B cell (primary cell): Measurements from ENCODE around the gene SCART1. TPM values are rescaled to one million over a fixed set of nuclear protein-coding genes. Genes with fewer than 3 reads are reported as not detected.
"Not testable (repeated sequence)": the region's sequence is repeated elsewhere in the genome, so short reads cannot be mapped to it uniquely, and the experiment has no call there.

Experiments
- ATAC-seq: fragments of 200-7000 bp; cut with Tn5 transposase; one replicate; pipeline ENCODE4 v1.10.0; 2021; ENCODE audit warnings: low read depth, mild to moderate bottlenecking, moderate number of reproducible peaks, moderate library complexity
- CTCF ChIA-PET: fragments of 350-600 bp; sonication (Branson Sonifier 250); formaldehyde crosslinking; loops from one replicate; lab custom pipeline; 2021; ENCODE audit warnings: antibody characterized with exemption, inconsistent platforms; lab: Charles Lee
- POLR2A ChIA-PET: fragments of 350-600 bp; sonication (Branson Sonifier 250); formaldehyde crosslinking; loops from one replicate; lab custom pipeline; 2021; ENCODE audit warnings: antibody characterized with exemption; lab: Charles Lee
- DNase-seq: peaks from one replicate; pipeline ENCODE4 v3.0.0; 2013
- H2AFZ ChIP-seq: 2 replicates; pipeline ENCODE4 v1.6.1; 2012; ENCODE audit warnings: mild to moderate bottlenecking, low read depth, low read length; ENCODE audit not compliant: insufficient read depth, poor library complexity, severe bottlenecking
- H3K27ac ChIP-seq, 2 donors: 1 replicate in 1 of 2; 2 replicates in 1 of 2; pipeline ENCODE4 v1.5.1; 2012 to 2013; ENCODE audit warnings: low read length in 2 of 2, mild to moderate bottlenecking in 2 of 2, moderate library complexity in 1 of 2
- H3K27me3 ChIP-seq, 4 experiments: fragments of 200-600 bp in 1 of 4; sonication (generic) in 1 of 4; replicated peaks in 1 of 4; 1 replicate in 2 of 4; 2 replicates in 2 of 4; pipeline versions ENCODE4 v1.6.1 to v1.7.0; 2013 to 2016; ENCODE audit warnings: low read length in 3 of 4, mild to moderate bottlenecking in 2 of 4, mixed read lengths in 1 of 4, moderate library complexity in 1 of 4; ENCODE audit not compliant: insufficient read depth in 4 of 4, control insufficient read depth in 3 of 4; ENCODE audit errors: control extremely low read depth in 1 of 4
- H3K36me3 ChIP-seq, 2 experiments: replicated peaks in 1 of 2; 1 replicate in 1 of 2; 2 replicates in 1 of 2; pipeline versions ENCODE4 v1.6.1 to v1.7.1; 2013; ENCODE audit warnings: low read length in 1 of 2; ENCODE audit not compliant: insufficient read depth in 2 of 2, control insufficient read depth in 1 of 2; ENCODE audit errors: control extremely low read depth in 1 of 2, extremely low read depth in 1 of 2
- H3K4me1 ChIP-seq, 2 donors: fragments of 200-600 bp in 1 of 2; sonication (generic) in 1 of 2; 1 replicate in 1 of 2; 2 replicates in 1 of 2; pipeline versions ENCODE4 v1.5.1 to v1.6.1; 2013 to 2017; ENCODE audit warnings: low read length in 2 of 2; ENCODE audit not compliant: control insufficient read depth in 2 of 2, insufficient read depth in 2 of 2
- H3K4me2 ChIP-seq: replicated peaks from 2 replicates; pipeline ENCODE3; 2012; ENCODE audit warnings: mild to moderate bottlenecking, low read depth, low read length; ENCODE audit not compliant: poor library complexity, severe bottlenecking
- H3K4me3 ChIP-seq, 5 experiments: fragments of 200-600 bp in 1 of 5; sonication (generic) in 1 of 5; 1 replicate in 3 of 5; 2 replicates in 2 of 5; pipeline versions ENCODE4 v1.5.1 to v1.7.0; 2011 to 2016; ENCODE audit warnings: low read length in 4 of 5, mild to moderate bottlenecking in 4 of 5, low read depth in 2 of 5, control low read depth in 1 of 5, moderate library complexity in 1 of 5; ENCODE audit not compliant: insufficient read depth in 1 of 5; ENCODE audit errors: control extremely low read depth in 1 of 5, extremely low read depth in 1 of 5
- H3K79me2 ChIP-seq: fragments of 200-600 bp; sonication (generic); one replicate; pipeline ENCODE4 v1.6.0; 2016; ENCODE audit warnings: low read length; ENCODE audit not compliant: control insufficient read depth, insufficient read depth
- H3K9ac ChIP-seq: fragments of 200-600 bp; sonication (generic); 2 replicates; pipeline ENCODE4 v1.6.1; 2017; ENCODE audit warnings: mild to moderate bottlenecking, low read length, moderate library complexity
- H3K9me3 ChIP-seq, 3 donors: one replicate each; pipeline versions ENCODE4 v1.6.1 to v1.7.1; 2013; ENCODE audit warnings: low read length in 2 of 3; ENCODE audit not compliant: control insufficient read depth in 2 of 3, insufficient read depth in 1 of 3; ENCODE audit errors: control extremely low read depth in 1 of 3
- H4K20me1 ChIP-seq: 2 replicates; pipeline ENCODE4 v1.6.0; 2012; ENCODE audit warnings: mild to moderate bottlenecking, low read length; ENCODE audit not compliant: insufficient read depth, control insufficient read depth, poor library complexity, severe bottlenecking
- H3K27ac Mint-ChIP-seq: one replicate; pipeline ENCODE4 v1.8.0; 2021; ENCODE audit warnings: mixed read lengths
- H3K27me3 Mint-ChIP-seq: one replicate; pipeline ENCODE4 v1.8.0; 2021; ENCODE audit warnings: mixed read lengths
- H3K4me1 Mint-ChIP-seq: one replicate; pipeline ENCODE4 v1.8.0; 2021; ENCODE audit warnings: mixed read lengths
- H3K4me3 Mint-ChIP-seq: one replicate; pipeline ENCODE4 v1.8.0; 2021; ENCODE audit warnings: mixed read lengths
- H3K9me3 Mint-ChIP-seq: one replicate; pipeline ENCODE4 v1.8.0; 2022; ENCODE audit warnings: mixed read lengths; ENCODE audit not compliant: insufficient read depth
- CTCF ChIP-seq: fragments of 200-600 bp; IDR thresholded peaks from one replicate; pipeline ENCODE4 v1.8.0; 2022; ENCODE audit warnings: antibody characterized with exemption, mild to moderate bottlenecking
- EZH2 ChIP-seq: IDR thresholded peaks from 2 replicates; pipeline ENCODE4 v1.6.1; 2012; ENCODE audit warnings: borderline replicate concordance, low read depth, mild to moderate bottlenecking, moderate library complexity, low read length; ENCODE audit not compliant: insufficient read depth, poor library complexity, severe bottlenecking
- whole genome bisulfite sequencing: methylation state at CpG from one replicate; pipeline ENCODE4 v1.1.5; 2013; ENCODE audit warnings: missing lambda C conversion rate; ENCODE audit not compliant: insufficient coverage; 5-methylcytosine and 5-hydroxymethylcytosine counted together
- intact Hi-C: fragments of 100-400 bp; cut with micrococcal nuclease; formaldehyde crosslinking; loops from one replicate; pipeline ENCODE4 v1.10.0; 2022
- polyA plus RNA-seq: library from polyadenylated mRNA; depleted of rRNA; stranded (reverse); fragments of >200 nt; gene quantifications from 2 replicates; pipeline ENCODE4 v1.2.3, GENCODE V29; 2012
- total RNA-seq, 2 donors: library from RNA; stranded (reverse); fragments of 120-200 nt in 1 of 2; gene quantifications; 1 replicate in 1 of 2; 2 replicates in 1 of 2; pipeline versions ENCODE4 v1.2.3 to v1.2.4, GENCODE V29; 2013 to 2022

Gene SCART1
- total and polyA plus RNA-seq, 2 donors (not counting 1 experiment from before 2014, with no cell fraction given): 4.1 to 4.7 TPM

- no peak overlapping the region for H3K9ac ChIP-seq
- H3K79me2 ChIP-seq: peaks cover 20% of the 10 kb centered on the region
- peaks cover 6% of the 10 kb centered on the region for H3K4me1 Mint-ChIP-seq
- ChIA-PET CTCF (no interaction called here), POLR2A (no interaction called here)
- H2AFZ ChIP-seq: no peak overlapping the region
- peaks cover 0 to 4% (median 2%) of the 10 kb centered on the region in 4 experiments for H3K27me3 ChIP-seq
- peaks cover 2 to 5% of the 10 kb centered on the region in 2 donors for H3K4me1 ChIP-seq
- H3K27ac ChIP-seq: no peak overlapping the region
- intact Hi-C loops: no loop called here
- no peaks in the 10 kb centered on the region for H3K9me3 ChIP-seq
- ATAC-seq (peak; percentile 46), DNase-seq (peak; percentile 34)
- H4K20me1 ChIP-seq: peaks cover 37% of the 10 kb centered on the region
- peaks cover 0 to 9% of the 10 kb centered on the region in 2 experiments for H3K36me3 ChIP-seq
- WGBS: 19% methylated on average over 88 of the region's 88 CpGs
- peak overlapping the region in 1 of 5 experiments; percentile 19 for H3K4me3 ChIP-seq
- no peak overlapping the region for H3K27ac Mint-ChIP-seq
- H3K4me3 Mint-ChIP-seq: peak overlapping the region; percentile 66
- no peaks in the 10 kb centered on the region for H3K9me3 Mint-ChIP-seq
- peak overlapping the region; percentile 60 for H3K4me2 ChIP-seq
- no peaks in the 10 kb centered on the region for H3K27me3 Mint-ChIP-seq
- TF ChIP-seq EZH2: no peak
- no peak for TF ChIP-seq CTCF
Measured at GRCh38 chr10:133422807-133423771, 30.7 kb upstream of the SCART1 start.

DNA sequence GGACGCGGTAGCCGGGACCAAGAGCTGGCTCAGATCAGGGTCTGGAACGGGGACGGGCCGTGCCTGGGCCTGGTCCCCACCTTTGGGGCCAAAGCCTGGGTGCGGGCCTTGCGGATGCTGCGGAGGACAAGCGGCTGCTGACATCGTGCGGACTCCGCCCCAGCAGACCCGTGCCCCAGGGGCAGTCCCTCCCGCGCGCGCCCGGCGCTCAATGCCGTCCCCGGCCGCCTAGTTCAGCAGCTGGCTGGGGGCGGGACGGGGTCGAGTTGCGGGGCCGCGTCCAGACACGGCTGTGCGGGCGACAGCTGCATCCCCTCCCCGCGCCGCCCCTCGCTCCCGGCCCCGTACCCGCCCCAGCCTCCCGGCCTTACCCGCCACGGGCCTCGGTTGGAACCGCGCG is 29.6 kb upstream of the SCART1 start:
- ATAC-seq, H3K27ac ChIP-seq, H3K4me3 Mint-ChIP-seq, H3K27me3 ChIP-seq, POLR2A ChIA-PET, H3K36me3 ChIP-seq, H3K4me1 Mint-ChIP-seq, intact Hi-C loops, H3K9ac ChIP-seq, H3K4me3 ChIP-seq, CTCF ChIA-PET, H3K9me3 Mint-ChIP-seq, H2AFZ ChIP-seq, H3K9me3 ChIP-seq, H3K4me2 ChIP-seq, H3K4me1 ChIP-seq, H3K27ac Mint-ChIP-seq, H3K27me3 Mint-ChIP-seq: not testable (repeated sequence)
- H3K79me2 ChIP-seq: peaks cover 13% of the 10 kb centered on the region
- no CpG with 5 or more reads among the region's 46 CpGs for WGBS
- DNase-seq: peak; percentile 16
- peaks cover 28% of the 10 kb centered on the region for H4K20me1 ChIP-seq

DNA sequence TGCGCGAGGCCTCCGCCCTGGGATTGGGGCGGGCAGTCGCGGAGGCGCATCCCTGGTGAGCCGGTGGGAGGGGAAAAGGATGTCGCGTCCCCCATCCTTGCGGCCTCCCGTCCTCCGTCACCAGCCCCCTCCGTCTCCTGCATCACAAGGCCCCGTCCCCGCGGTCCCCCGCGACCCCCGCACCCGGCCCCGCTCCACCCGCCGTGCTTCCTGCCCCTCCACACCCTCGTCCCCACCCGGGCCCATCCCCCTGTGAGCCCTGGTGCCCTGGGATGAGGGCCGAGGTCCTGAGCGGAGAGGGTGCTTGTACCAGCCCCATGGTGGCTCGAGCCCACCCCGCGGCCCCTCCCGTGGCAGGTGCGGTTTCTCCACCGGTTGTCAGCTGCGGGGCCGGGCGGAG is 29.1 kb upstream of the SCART1 start, which contains the start of gene SPRN:
Gene SPRN (minus strand): TSS at position 25 of the 400 bp plus-strand sequence. CDS start 944 bp downstream, outside the sequence.
- DNase-seq, H3K9me3 Mint-ChIP-seq, H2AFZ ChIP-seq, H3K79me2 ChIP-seq, H3K27me3 Mint-ChIP-seq, H3K27ac Mint-ChIP-seq, H3K4me1 ChIP-seq, H3K27ac ChIP-seq, POLR2A ChIA-PET, H3K9me3 ChIP-seq, ATAC-seq, intact Hi-C loops, H3K9ac ChIP-seq, H3K36me3 ChIP-seq, CTCF ChIA-PET, H3K27me3 ChIP-seq, H3K4me1 Mint-ChIP-seq: not testable (repeated sequence)
- no CpG with 5 or more reads among the region's 37 CpGs for WGBS
- peak within 1 kb of the TSS; percentile 60 for H3K4me2 ChIP-seq
- peaks cover 28% of the 10 kb centered on the region for H4K20me1 ChIP-seq
- peak within 1 kb of the TSS in 1 of 5 experiments; percentile 19 for H3K4me3 ChIP-seq
- peak within 1 kb of the TSS; percentile 66 for H3K4me3 Mint-ChIP-seq
